ENCODE results near the gene CCDC6.
"Not testable (repeated sequence)": the region's sequence is repeated elsewhere in the genome, so short reads cannot be mapped to it uniquely, and the experiment has no call there.

The CCDC6 gene

DNA sequence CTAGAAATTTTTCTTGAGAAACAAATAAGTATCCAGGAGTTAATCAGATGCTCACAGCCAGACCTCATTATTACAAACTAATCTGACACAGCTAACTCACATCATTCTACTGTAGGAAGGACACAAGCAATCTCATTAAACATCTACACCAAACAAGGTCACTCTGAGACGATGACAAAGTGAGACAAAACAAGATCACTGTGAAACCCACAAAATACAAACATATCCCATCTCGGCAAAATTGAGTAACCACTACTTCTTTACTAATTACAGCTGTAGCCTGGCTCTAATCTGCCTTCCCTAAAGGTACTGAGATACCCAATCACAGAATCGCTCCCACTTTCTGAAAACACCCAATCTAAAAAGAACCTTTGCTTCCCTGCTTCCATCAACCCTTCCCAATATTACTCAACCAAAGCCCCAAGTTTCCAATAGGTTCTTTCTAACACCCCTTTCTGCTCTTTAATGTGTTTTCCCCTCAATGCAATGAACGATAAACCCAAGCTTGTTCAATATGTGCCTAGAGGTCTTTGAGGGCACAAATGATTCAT is 26.9 kb downstream of the CCDC6 start:
- no peak for DNase-seq

DNA sequence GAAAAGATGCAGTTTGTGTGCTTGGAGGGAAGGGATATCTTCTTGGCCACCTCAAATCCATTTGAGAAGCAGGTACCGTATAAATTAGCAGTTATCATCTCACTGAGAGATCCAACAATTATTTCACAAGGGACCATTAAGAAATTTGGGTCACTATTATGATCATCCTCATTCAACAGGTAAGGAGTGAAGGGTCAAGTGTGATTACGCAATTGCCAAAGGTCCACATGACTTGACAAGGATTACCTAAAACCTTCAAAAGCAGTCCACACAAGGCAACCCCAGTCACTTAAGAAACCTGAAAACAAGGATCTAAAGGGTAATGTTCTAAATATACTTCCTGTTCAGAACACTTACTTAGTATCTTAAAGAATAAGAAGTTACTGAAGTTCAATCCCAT is 27.4 kb downstream of the CCDC6 start:
- DNase-seq, result no peak

DNA sequence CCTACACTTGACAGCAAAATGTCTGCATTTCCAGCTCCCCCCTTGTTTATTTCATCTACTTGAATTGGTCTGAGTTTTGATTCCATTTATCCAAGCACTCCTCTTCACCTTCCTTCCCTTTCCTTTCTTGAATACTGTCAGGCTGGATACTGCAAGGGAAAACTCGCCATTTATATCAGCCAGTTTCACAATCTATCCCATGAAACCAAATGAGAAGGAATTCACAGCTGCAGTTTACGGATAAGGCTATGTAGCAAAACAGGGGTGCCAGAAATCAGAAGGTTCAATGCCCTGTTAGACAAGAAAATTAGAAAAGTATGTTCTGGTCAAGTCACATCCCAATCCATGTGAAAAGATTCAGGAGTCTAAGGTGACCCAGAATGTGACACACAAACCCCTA is 28.1 kb downstream of the CCDC6 start:
- DNase-seq, result no peak

DNA sequence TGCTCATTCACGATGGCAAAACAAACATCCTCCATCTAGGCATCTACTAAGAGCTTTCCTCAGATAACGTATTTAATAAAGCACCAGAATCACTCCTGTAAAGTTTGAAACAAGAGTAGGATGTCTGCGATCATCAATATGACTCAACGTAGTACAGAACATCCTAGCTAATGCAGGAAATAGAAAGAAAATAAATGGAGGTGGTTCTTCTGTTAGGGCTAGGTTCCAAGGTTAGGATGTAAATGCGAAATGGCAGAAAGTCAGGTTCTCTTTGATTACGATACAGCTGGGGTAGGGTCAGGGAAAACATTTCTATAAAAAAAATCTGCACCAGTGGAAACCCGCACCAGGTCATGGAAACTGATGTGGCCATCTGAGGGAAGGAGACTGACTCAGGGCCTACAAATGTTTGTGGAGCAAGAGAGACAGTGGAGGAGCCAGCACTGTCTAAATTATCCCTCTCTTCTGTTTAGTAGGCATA is 29.1 kb downstream of the CCDC6 start:
- DNase-seq, result no peak

DNA sequence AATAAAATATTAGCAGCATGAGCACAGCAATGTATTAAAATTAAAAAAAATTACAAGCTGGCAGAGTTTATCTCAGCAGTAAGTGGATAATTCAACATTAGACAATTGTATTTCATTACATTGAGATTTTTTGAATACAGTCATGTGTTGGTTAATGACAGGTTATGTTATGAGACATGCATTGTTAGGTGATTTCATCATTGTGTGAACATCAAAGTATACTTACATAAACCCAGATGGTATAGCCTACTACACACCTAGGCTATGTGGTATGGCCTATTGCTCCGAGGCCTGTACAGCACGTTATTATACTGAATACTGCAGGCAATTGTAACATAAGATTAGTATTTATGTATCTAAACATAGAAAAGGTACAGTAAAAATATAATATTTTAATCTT is 29.7 kb downstream of the CCDC6 start:
- no peak for DNase-seq

DNA sequence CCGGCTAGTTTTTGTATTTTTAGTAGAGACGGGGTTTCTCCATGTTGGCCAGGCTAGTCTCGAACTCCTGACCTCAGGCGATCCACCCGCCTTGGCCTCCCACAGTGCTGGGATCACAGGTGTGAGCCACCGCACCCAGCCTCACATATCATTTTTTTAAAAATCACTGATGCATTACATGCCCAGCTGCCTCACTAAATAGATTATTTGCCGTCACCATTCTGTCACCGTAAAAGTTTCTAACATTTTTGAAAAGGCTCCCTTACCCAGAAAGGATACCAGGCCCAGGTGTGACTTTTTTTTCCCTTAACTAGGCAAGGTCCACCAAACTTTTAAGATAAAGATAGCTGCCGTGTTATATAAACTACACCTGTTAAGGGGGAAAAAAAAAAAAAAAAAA is 30.1 kb downstream of the CCDC6 start:
- not testable (repeated sequence) for DNase-seq

DNA sequence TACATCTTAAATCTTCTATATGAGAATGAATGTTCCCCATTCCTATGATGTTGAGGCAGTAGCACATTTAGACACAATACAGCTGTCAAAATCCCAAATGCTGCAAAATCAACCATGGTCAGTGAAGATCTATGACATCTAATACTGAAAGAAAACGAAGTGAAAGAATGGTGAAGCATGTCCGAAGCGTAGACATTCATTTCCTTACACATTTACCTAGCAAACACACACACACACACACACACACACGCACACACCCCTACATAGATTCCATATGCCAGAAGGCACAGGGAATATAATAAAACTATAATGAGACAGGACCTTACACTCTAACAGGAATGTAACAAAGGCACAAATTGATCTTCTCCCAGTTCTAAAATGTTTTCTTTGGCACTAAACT is 32.5 kb downstream of the CCDC6 start:
- no peak for DNase-seq

DNA sequence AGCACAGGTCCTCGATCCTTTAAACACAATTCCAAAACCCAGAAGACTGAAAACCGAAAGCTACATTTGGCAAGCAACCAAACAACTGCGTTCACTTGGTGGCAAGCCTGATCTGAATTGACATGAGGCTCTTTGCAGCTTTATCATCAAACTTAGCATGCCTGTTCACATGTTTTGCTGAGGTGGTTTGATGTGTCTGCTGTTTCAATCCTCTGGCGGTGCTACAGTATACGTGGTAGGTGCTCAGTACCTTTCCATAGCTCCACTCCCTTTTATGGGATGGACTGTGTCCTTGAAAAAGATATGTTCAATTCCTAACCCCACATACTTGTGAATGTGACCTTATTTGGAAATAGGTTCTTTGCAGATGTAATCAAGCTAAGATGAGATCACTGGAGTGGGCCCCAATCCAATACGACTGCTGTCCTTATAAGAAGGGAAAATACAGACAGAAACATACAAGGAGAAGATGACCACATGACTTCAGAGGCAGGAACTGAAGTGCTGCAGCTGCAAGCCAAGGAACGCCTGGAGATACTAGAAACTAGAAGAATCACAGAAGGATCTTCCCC is 33.4 kb downstream of the CCDC6 start:
- DNase-seq, result no peak

DNA sequence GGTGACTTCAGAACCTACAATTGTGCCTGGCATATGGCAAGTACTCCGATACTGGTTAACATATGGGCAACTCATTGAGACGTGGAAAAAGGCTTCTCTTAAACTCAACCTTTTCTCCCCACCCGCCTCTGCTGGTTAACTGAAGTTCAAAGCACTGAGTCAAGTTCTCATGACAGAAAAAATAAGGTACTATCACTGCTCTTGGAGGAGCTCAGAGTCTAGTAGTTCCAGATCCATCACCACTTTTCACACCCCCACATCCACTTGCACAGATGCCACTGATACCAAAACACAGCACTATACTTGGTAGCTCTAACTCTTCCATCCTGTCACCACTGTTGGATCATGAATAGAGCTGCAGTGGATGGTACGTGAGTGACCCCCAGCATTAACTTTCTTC is 36.2 kb downstream of the CCDC6 start:
- no peak for DNase-seq

DNA sequence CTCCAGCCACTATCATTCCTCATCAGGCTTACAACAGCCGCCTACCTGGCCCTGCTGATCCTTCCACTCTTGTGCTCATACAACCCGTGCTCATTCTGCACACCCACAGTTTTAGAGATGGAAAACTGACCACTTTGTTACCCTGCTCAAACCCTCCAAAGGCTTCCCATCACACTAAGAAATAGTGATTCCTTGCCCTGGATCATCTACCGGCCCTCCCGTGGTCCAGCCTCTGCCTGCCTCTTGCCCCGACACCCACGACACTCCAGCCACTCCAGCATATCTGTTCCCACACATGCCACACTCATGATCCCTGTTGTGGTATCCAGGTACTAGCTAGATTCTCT is 36.8 kb downstream of the CCDC6 start:
- no peak for DNase-seq

DNA sequence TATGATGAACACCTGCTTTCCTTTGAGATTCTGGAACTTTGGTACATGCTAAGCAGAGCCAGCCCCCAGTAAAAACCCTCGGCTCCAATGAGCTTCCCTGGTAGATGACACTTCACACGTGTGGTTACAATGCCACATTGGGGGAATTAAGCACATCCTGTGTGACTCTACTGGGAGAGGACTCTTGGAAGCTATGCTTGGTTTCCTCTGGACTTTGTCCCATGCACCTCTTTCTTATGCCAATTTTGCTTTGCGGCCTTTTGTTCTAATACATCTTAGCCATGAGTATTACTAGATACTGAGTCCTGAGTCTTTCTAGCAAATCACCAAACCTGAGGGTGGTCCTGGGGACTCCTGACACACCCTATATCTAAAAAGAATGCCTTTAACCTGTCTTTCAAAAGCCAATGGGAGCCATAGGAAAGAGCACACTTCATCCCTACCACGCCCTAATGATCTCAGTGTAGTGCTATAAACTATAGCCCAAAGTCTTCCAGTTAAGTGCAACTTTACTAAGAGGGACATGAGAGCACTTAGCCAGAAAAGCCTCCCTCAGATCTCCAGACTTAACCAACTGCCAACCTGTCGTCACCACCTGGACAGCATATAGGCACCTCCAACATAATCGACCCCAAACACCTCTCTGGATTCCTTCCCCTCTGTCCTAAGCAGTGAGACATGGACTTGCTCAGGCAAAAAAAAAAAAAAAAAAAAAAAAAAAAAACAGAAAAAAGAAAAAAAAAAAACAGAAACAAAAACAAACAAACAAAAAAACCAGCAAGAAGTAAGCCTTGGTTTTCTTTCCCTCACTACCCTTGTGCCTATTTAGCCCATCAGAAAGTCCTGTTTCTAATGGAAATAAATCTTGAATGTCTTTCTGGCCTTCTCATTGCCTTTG is 37.4 kb downstream of the CCDC6 start:
- DNase-seq, result no peak

DNA sequence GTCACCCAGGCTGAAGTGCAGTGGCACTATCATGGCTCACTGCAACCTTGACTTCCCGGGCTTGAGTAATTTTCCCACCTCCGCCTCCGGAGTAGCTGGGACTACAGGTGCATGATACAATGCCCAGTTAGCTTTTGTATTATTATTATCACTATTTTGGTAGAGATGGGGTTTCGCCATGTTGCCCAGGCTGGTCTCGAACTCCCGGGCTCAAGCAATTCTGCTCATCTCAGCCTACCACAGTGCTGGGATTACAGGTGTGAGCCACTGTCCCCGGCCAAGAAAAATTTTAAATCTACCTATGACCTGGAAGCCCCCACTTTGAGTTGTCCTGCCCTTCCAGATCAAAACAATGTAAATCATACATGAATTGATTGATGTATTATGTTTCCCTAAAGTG is 38.8 kb downstream of the CCDC6 start:
- no peak for DNase-seq

DNA sequence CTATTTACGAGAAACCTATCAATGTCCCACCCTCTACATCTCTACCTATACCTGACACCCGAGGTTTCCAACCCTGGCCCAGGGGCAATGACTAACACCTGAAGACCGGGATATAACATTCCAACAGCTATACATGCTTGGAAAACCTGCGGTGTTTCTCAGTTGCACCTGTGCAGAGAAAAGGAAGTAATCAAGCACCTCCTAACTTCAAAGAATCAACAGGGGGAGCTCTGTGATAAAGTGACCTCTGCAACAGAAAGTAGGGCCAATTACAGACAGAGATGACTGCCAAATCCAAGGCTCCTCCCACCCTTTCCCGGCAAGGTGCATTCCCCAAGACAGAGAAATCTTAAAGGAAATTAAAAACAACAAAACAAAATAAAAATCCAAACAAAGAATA is 41.3 kb downstream of the CCDC6 start:
- peak; percentile 42 for DNase-seq

DNA sequence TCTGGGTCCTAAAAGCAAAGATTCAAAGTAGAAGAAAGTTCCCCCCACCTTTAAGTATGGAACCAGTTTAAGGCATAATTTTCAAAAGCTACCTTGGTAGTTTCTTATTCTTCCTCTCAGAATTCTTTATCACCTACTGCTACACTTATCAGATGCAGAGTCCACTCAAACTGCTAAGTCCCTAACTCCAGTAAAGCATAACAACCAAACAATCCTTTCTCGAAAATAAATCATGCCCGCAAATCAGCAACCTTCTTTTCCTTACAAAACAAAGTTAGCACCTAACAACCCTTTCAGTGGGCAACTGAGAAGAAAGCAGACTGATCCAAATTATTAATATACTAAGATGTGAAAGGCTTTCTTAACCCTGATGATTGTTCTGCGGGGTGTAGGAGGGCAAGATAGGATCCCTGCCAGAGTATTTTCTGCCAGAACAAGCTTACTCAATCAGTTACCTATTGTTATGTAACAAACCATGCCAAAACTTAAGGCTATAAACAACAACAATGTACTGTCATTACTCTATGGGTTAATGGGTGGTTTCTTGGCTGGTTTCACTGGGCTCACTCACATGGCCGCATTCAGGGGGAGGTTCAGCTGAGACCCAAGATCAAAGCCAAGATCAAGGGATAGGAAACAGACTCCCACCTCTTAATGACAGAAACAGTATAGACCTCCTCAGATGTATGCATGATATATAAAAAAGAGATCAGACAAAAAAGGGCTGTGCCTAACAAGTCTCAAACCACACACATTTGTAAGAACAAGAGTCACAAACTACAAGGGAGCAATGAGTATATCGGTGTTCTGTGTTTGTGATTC is 42.0 kb downstream of the CCDC6 start:
- no peak for DNase-seq

DNA sequence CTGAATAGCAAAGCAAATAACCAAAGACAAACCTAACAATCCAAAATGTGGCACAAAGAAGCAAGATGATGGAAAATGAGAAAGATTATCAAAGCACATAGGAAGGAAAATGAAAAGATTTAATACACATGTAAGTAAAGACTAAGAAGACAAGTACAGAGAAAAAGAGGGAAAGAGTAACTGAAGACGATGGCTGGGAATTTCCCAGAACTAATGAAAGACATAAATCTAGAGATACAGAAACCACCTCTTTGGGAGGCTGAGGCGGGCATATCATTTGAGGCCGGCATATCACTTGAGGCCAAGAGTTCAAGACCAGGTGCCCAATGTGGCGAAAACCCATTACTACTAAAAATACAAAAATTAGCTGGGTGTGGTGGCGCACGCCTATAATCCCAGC is 46.8 kb downstream of the CCDC6 start:
- no peak for DNase-seq

DNA sequence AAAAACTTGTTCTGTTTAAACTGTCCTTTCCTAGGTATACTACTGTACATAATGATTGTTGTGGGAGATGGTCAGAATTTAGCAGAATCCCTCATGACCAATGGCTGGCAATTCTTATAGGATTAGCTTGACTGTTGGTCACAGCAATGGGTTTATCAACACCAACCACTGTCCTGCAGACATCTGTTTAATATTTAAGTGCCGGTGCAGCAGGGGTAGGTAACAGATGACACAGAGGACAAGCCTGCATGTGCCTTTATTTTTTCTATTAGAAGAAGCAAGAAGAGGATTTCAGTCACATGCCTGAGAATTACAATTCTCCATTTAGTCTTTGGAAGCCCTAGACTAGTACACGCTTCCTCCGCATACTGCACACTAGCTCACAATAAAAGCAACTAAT is 48.4 kb downstream of the CCDC6 start:
- no peak for DNase-seq

DNA sequence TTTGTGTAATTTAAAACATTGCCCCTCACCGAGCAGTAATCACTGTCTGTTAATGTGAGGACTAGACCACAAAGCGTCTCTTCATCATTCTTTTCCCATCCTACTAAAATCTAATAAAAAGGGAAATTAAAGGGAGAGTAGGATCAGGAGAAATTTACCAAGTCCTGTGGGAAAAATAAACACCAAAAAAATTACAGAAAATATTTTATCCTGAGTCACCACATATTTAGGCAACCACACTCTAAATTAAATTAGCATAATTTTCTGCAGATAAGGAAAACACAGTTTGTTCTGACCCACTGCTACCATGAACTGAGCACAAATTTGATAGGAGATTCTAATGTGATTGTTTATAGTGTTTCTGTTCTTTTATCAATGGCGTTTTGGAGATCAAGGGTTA is 49.3 kb downstream of the CCDC6 start:
- DNase-seq, result no peak

DNA sequence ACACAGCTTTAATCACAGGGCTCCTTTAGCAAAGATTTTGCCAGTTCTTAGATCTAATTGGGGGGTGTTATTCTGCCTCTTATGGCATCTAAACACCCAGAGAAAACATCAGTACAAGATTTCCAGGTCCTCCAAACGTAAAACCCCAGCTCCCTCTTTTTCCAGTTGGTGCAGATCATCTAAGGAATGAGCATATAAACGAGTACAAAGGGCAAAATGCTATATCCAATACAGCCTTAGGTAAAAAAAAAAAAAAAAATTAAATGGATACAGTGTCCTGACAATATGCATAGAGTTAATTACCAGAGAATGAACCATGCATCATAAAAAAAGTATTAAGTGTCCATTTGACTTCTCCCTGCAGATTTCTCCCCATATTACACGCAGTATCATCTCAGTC is 50.3 kb downstream of the CCDC6 start:
- DNase-seq, result no peak

DNA sequence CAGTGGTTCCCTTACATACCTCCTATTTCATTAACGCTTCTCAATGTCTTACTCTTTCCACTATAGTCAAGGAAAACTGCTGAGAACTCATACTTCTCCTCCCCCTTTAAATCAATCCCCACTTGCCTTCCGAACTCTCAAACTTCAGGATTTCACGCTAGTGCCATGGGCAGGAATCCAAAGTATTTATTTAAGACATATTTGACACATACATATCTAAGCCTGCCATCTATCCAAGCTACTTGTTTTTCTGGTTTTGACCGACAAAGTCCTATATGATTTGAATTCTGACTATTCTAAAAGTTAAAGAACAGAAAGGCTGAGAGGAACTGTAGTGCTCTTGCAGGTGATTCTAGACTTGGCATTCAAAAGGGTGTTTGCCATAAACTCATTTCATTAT is 51.8 kb downstream of the CCDC6 start:
- DNase-seq, result no peak

DNA sequence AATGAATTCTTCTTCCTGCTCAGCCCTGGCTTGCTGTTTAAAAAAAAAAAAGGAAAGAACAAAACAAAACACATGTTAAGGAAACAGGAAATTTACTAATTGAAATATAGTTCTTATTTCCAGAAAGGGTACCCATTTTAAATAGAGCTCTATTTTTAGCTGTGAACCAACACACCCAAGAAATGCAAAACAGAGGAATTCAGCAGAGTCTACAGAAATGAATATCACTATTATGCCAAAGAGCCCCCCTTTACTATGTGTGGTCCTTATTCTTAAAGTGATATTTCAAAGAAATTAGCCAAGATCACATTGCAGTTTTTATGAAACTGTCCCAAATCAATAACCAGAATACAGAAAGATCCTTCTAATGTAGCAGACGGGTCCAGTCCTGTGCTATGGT is 53.7 kb downstream of the CCDC6 start:
- no peak for DNase-seq

DNA sequence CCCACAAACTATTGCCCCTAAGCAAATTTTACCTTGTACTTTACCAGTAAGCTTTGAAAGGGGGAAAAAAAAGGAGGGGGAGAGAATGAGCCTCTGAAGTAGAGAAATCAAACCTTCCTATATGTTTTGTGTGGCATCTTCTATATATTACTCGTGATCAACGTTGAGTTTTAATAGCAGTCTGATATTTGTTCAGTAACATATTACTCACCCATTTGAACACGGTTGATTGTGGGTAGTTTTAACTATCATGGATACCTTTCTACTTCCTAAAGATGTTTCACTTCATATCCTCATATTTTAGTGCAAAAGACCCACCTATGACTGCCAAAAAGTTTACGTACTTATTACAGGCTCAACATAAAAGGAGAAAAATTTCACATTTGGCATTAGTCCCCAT is 54.5 kb downstream of the CCDC6 start:
- no peak for DNase-seq

DNA sequence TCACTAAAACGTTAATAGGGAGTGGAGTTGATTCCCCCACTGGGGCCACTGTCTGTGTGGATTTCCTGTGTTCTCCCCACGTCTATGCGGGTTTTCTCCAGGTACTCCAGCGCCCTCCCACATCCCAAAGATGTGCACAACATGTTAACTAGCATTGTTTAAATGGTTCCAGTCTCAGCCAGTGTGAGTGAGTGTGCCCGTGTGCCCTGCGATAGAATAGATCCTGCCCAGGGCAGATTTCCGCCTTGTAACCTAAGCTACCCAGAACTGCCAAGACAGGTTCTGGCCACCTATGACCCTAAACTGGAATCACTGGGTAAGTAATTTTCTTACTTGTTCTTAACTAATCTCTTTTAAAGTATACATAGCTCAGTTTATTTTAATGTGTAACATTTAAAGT is 58.5 kb downstream of the CCDC6 start:
- DNase-seq, result no peak

DNA sequence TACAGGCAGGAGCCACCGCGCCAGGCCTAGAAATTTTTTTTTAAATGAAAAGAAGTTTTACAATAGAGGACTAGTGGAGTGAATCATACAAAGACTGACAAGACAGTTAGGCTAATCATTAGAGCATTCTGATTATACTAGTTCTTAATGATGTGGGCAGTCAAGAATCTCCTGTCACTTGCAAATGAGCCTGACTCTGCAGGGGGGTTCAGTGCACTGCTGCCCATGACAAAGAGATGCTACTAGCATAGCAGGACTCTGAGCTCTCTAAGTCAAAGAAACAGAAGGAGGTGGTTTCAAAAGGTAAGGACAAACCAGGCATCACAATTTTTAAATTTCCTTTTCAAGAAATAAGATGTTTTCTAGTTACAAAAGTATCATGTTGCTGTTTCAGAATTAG is 59.0 kb downstream of the CCDC6 start:
- DNase-seq, result no peak

DNA sequence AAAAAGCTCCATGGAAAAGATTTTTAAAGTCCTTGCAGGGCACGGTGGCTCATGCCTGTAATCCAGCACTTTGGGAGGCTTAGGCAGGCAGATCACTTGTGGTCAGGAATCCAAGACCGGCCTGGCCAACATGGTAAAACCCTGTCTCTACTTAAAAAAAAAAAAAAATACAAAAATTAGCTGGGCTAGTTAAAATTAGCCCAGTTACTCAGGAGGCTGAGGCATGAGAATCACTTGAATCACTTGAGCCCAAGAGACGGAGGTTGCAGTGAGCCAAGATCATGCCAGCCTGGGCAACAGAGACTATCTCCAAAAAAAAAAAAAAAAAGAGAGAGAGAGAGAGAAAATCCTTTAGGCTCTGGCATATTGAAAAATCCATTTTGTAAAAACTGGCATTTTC is 61.9 kb downstream of the CCDC6 start:
- no peak for DNase-seq
